Midbrain (tissue), 1 donor: ENCODE results near the gene KIFC1.
A peak's percentile ranks its signal among the peaks of the same experiment; 100 is the strongest.

Experiments used
- DNase-seq: peaks from one replicate; lab custom pipeline; 2025; lab: John Stamatoyannopoulos, UW

KIFC1 gene

GRCh38 chr6:33410711-33411631 lies 19.3 kb downstream of the KIFC1 start, which contains the start of gene PHF1:
Gene PHF1 (plus strand): TSS chr6:33411014. CDS start chr6:33412264, 1,250 bp downstream.
- peak; percentile 69 for DNase-seq

GRCh38 chr6:33411632-33412005 lies 20.0 kb downstream of the KIFC1 start:
- no peak for DNase-seq

- DNase-seq: no peak
Measured at GRCh38 chr6:33412140-33413009, 20.8 kb downstream of the KIFC1 start.

GRCh38 chr6:33413241-33414120 lies 21.9 kb downstream of the KIFC1 start:
- no peak for DNase-seq

- no peak for DNase-seq
Measured at GRCh38 chr6:33414592-33415271, 23.1 kb downstream of the KIFC1 start.

GRCh38 chr6:33415831-33416230 lies 24.2 kb downstream of the KIFC1 start:
- DNase-seq: no peak

GRCh38 chr6:33416386-33417127 lies 24.9 kb downstream of the KIFC1 start:
- no peak for DNase-seq

GRCh38 chr6:33417128-33417902 lies 25.7 kb downstream of the KIFC1 start:
- DNase-seq: no peak

- peak; percentile 100 for DNase-seq
Measured at GRCh38 chr6:33417903-33418689, 26.5 kb downstream of the KIFC1 start, which contains the start of gene CUTA. Gene CUTA (minus strand): TSS chr6:33418107. CDS start chr6:33418000, 107 bp downstream.

GRCh38 chr6:33418690-33419291 lies 27.2 kb downstream of the KIFC1 start:
- DNase-seq: no peak

- peak; percentile 13 for DNase-seq
Measured at GRCh38 chr6:33419580-33420490, 28.2 kb downstream of the KIFC1 start, which contains the start of gene SYNGAP1. Gene SYNGAP1 (plus strand): TSS chr6:33420065. CDS start chr6:33420265, 200 bp downstream.

- no peak for DNase-seq
Measured at GRCh38 chr6:33420491-33421343, 29.1 kb downstream of the KIFC1 start.

- no peak for DNase-seq
Measured at GRCh38 chr6:33421344-33421643, 29.7 kb downstream of the KIFC1 start.

- DNase-seq: no peak
Measured at GRCh38 chr6:33423777-33424176, 32.2 kb downstream of the KIFC1 start.

GRCh38 chr6:33424855-33425667 lies 33.4 kb downstream of the KIFC1 start:
- no peak for DNase-seq
